ENCODE data around the gene TNRC18. TPM values are rescaled to one million over a fixed set of nuclear protein-coding genes. Genes with fewer than 3 reads are reported as not detected.

TNRC18 gene
- total RNA-seq, 2 experiments from 2014 or later = 12.2 to 64.2 TPM

DNA sequence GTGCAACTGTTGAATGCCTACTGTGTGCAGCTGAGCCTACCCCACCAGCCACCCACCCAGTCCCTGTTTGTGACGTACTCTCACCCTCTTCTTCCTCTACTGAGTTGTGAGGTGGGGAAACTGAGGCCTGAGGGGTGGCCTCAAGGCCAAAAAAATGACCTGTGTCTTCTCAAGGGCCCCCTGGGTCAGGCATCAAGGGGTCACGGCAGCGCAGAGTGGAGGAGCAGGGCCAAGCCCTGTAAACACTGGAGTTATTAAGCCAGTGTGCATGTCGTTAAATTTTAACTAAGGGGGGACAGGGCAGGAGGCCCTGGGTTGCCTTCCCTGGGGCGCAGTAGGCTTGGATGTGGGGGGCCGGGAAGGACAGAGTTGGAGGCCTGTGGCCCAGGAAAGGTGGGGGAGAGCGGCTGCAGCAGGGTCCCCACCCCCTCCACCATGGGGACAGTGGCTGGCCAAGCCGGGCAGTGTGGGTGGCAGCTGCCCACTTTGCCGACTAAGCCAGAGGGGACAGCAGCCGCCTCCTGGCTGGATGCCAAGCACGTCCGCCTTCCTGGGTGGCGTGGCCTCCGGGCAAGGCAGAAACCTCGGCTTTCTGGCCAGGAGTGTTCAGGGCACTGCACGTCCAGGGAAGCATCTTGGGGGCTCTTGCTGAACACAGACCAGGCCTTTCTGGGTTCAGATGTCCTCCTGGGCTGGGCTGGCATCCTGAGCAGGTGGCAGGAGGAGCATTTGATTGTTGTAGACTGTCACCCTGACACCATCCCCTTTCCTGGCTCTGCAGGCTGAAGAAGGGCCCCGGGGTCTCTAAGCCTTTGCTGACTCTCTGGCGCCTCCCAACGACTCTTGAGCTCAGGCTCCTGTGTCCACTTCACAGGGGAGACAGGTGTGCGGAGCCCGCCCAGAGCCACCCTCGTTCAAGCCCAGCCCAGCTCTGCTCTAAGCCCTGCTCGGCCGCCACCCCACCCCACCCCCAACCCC is 139.0 kb downstream of the TNRC18 start:
- no peak overlapping the region for H2AFZ ChIP-seq (ENCODE audit: low read length)
- no peaks in the 10 kb centered on the region for H4K20me1 ChIP-seq (ENCODE audit: insufficient read depth, low read length)
- BruUV-seq (replicated peaks) = no TSS peak
- no peaks in the 10 kb centered on the region for H3K36me3 ChIP-seq (ENCODE audit: insufficient read depth, low read length)
- DNase-seq (ENCODE audit: low spot score) = peak; percentile 72
- no peak overlapping the region for H3K4me2 ChIP-seq (ENCODE audit: low read length)
- H3K9me2 ChIP-seq (ENCODE audit: insufficient read depth, low read length) = no peaks in the 10 kb centered on the region
- no peaks in the 10 kb centered on the region for H3K79me2 ChIP-seq (ENCODE audit: insufficient read depth, low read depth, low read length)
- H3K27ac ChIP-seq (ENCODE audit: low read depth, low read length, poor library complexity, severe bottlenecking) = no peak overlapping the region
- ChIA-PET CTCF (ENCODE audit: unreplicated experiment) (interaction anchor here (1.0 kb wide), 1 partner anchor 45 kb away, joined by 4 read pairs; no protein-coding TSS in a partner anchor), POLR2A (no interaction called here)
- intact Hi-C loops (cut with micrococcal nuclease; ENCODE audit: unreplicated experiment) = loop anchor here (1.0 to 2.0 kb wide), 2 partner anchors 44 to 144 kb away; no protein-coding TSS in a partner anchor
- no peaks in the 10 kb centered on the region for H3K4me1 ChIP-seq (ENCODE audit: insufficient read depth, low read length, poor library complexity, severe bottlenecking)
- TF ChIP-seq EZH2phosphoT487 (IDR thresholded peaks at IDR 0.05; ENCODE audit: borderline replicate concordance, low read depth, low read length) = no peak
- peak; percentile 70 for TF ChIP-seq CTCF (conservative IDR thresholded peaks at IDR 0.05; ENCODE audit: low read length)
- H3K4me3 ChIP-seq (ENCODE audit: low read depth, low read length, poor library complexity, severe bottlenecking) = no peak overlapping the region
- no peaks in the 10 kb centered on the region for H3K9me3 ChIP-seq (ENCODE audit: low read length)

DNA sequence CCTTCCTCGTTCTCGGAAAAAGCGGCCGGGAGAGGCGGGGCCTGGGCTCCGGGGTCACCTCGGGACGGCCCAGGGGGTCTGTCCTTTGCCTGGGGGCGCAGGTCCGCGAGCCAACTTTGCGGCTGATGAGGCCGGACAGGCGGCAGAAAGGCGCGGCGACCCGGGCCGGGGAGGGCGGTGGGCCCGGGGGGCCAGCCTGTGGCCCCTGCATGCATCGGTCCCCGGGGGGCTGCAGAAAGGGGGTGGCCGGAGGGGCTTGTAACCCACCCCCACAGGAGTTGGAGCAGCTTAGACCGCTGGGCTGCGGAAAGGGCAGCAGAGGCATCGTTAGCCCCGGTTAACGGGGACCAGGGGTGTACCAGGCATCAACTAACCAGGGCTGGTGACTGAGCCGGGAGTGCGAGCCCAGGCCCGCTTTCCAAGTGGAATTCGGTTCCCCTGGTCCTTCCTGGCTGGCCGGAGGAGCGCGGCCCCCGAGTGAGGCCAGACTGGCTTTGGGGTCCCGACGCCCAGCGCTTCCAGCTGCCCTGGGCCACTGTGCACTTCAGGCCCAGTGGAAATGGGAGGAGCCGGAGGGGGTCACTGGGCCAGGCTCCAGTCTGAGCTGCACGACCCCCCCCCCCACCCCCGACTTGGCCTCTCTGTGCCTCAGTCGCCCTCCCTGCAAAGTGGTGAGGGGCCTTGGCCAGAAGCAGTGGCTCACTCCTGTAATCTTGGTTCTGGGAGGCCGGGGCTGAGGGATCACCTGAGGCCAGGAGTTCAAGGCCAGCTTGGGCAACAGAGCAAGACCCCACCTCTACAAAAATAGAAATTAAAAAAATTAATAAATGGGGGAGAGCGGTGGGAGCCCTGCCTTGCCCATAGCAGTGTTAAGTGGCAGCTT is 140.0 kb downstream of the TNRC18 start:
- Histone ChIP-seq H2AFZ (ENCODE audit: low read length) (no peak overlapping the region), H3K4me2 (ENCODE audit: low read length) (no peak overlapping the region), H4K20me1 (ENCODE audit: insufficient read depth, low read length) (no peaks in the 10 kb centered on the region), H3K4me3 (ENCODE audit: low read depth, low read length, poor library complexity, severe bottlenecking) (no peak overlapping the region), H3K79me2 (ENCODE audit: insufficient read depth, low read depth, low read length) (no peaks in the 10 kb centered on the region), H3K9me2 (ENCODE audit: insufficient read depth, low read length) (no peaks in the 10 kb centered on the region), H3K36me3 (ENCODE audit: insufficient read depth, low read length) (no peaks in the 10 kb centered on the region), H3K27ac (ENCODE audit: low read depth, low read length, poor library complexity, severe bottlenecking) (no peak overlapping the region), H3K9me3 (ENCODE audit: low read length) (no peaks in the 10 kb centered on the region), H3K4me1 (ENCODE audit: insufficient read depth, low read length, poor library complexity, severe bottlenecking) (no peaks in the 10 kb centered on the region)
- ChIA-PET POLR2A (no interaction called here), CTCF (ENCODE audit: unreplicated experiment) (no interaction called here)
- BruUV-seq (replicated peaks) = no TSS peak
- no peak for DNase-seq (ENCODE audit: low spot score)
- no peak for TF ChIP-seq EZH2phosphoT487 (IDR thresholded peaks at IDR 0.05; ENCODE audit: borderline replicate concordance, low read depth, low read length)
- no peak for TF ChIP-seq CTCF (conservative IDR thresholded peaks at IDR 0.05; ENCODE audit: low read length)
- intact Hi-C loops (cut with micrococcal nuclease; ENCODE audit: unreplicated experiment) = loop anchor here (2.0 kb wide), 1 partner anchor 143 kb away; no protein-coding TSS in a partner anchor
